Measurements from ENCODE around the gene CDIP1. TPM values are rescaled to one million over a fixed set of nuclear protein-coding genes. Genes with fewer than 3 reads are reported as not detected.

CDIP1 gene
- total RNA-seq, 1 experiment from 2014 or later = 49.7 TPM

DNA sequence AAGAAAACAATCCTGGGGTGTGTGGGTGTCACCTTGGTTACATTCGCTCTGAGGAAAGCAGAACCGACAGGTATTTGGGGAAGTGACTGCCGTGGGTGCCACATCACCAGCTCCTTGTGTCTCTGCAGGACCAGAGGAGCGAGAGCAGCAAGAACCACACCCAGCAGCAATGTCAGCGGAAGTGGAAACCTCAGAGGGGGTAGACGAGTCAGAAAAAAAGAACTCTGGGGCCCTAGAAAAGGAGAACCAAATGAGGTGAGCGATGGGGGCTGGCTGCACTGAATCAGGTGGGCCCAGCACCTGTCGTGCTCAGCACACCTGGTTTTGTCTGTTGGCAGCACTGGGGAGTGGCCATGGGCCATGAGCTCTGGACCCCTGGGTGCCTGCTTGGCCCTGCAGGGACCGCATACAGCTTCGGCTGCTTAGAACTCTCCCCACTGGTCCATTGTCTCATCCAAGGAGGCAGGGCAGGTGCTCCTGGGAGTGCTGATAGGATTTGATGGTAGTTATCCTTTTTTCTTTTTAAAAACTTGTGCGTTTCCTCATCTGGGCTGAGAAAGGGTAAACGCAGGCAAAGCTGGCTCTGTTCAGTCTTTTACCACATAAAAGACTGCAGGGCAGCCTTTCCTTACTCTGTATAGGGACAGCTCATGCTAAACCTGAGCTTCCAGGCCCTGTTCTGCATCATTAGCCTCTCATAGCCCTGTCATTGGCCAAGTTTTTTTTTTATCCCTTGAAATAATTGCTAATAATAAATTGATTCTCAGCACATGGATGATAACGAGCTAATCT, 33.0 kb downstream of the CDIP1 start:
- H3K23ac ChIP-seq (ENCODE audit: insufficient read length, low read depth, low read length) = no peak overlapping the region
- H3K14ac ChIP-seq (ENCODE audit: insufficient read depth, low read length) = no peak overlapping the region
- H3K27me3 ChIP-seq (ENCODE audit: insufficient read depth, low read length) = no peaks in the 10 kb centered on the region
- peak overlapping the region; percentile 10 for H4K5ac ChIP-seq (ENCODE audit: insufficient read length, low read depth, low read length)
- H2BK15ac ChIP-seq (ENCODE audit: low read depth, low read length) = no peak overlapping the region
- no peak overlapping the region for H3K4ac ChIP-seq (ENCODE audit: low read depth, low read length)
- no peaks in the 10 kb centered on the region for H3K79me2 ChIP-seq (ENCODE audit: insufficient read depth, low read length)
- H3K4me2 ChIP-seq (ENCODE audit: insufficient read depth, insufficient read length, low read length) = no peak overlapping the region
- H2BK120ac ChIP-seq (ENCODE audit: low read depth, low read length, poor library complexity, severe bottlenecking) = no peak overlapping the region
- no peak overlapping the region for H4K8ac ChIP-seq (replicated peaks; ENCODE audit: insufficient read length, low read depth, low read length)
- no peak overlapping the region for H2BK12ac ChIP-seq (ENCODE audit: insufficient read length, low read depth, low read length)
- H3K9ac ChIP-seq (ENCODE audit: extremely low read depth, insufficient read length, low read length) = no peak overlapping the region
- TF ChIP-seq, protein P1, sequence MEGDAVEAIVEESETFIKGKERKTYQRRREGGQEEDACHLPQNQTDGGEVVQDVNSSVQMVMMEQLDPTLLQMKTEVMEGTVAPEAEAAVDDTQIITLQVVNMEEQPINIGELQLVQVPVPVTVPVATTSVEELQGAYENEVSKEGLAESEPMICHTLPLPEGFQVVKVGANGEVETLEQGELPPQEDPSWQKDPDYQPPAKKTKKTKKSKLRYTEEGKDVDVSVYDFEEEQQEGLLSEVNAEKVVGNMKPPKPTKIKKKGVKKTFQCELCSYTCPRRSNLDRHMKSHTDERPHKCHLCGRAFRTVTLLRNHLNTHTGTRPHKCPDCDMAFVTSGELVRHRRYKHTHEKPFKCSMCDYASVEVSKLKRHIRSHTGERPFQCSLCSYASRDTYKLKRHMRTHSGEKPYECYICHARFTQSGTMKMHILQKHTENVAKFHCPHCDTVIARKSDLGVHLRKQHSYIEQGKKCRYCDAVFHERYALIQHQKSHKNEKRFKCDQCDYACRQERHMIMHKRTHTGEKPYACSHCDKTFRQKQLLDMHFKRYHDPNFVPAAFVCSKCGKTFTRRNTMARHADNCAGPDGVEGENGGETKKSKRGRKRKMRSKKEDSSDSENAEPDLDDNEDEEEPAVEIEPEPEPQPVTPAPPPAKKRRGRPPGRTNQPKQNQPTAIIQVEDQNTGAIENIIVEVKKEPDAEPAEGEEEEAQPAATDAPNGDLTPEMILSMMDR (conservative IDR thresholded peaks at IDR 0.05) = no peak
- no peak overlapping the region for H2AFZ ChIP-seq (ENCODE audit: low read length)
- peak overlapping the region; percentile 34 to 76 (median 56); a peak in 3 of 7 replicates for H3K27ac Mint-ChIP-seq
- H3K9me3 Mint-ChIP-seq = no peaks in the 10 kb centered on the region
- no peak overlapping the region for H3T11ph ChIP-seq (ENCODE audit: low read length)
- H2BK5ac ChIP-seq (ENCODE audit: insufficient read length, low read length) = no peak overlapping the region
- no peak overlapping the region for H3K18ac ChIP-seq (ENCODE audit: insufficient read length, low read depth, low read length)
- H3K27me3 Mint-ChIP-seq (ENCODE audit: low read depth) = no peaks in the 10 kb centered on the region
- no peak overlapping the region for H3K27ac ChIP-seq (ENCODE audit: insufficient read length, low read depth, low read length)
- no peak overlapping the region for H4K91ac ChIP-seq (ENCODE audit: insufficient read length, low read depth, low read length)
- no peaks in the 10 kb centered on the region for H3K23me2 ChIP-seq (ENCODE audit: insufficient read length, low read depth, low read length, poor library complexity, severe bottlenecking)
- no peak for DNase-seq
- peaks cover 18 to 22% of the 10 kb centered on the region in 2 experiments for H3K4me1 Mint-ChIP-seq
- no peak overlapping the region for H2BK20ac ChIP-seq (ENCODE audit: low read depth, low read length, poor library complexity, severe bottlenecking)
- no peak overlapping the region for H2AK5ac ChIP-seq (ENCODE audit: insufficient read length, low read length)
- H3K36me3 Mint-ChIP-seq (ENCODE audit: insufficient read depth in 1 of 3, low read depth in 3 of 3) = peaks cover 3 to 31% (median 21%) of the 10 kb centered on the region in 3 experiments; a peak in 6 of 7 replicates
- no peak overlapping the region for H3K56ac ChIP-seq (ENCODE audit: insufficient read length, low read depth, low read length)
- H3K4me3 Mint-ChIP-seq = no peak overlapping the region
- H3K79me1 ChIP-seq (ENCODE audit: insufficient read depth, low read depth, low read length, poor library complexity, severe bottlenecking) = no peaks in the 10 kb centered on the region
- no CpG with 5 or more reads among the region's 13 CpGs for WGBS (ENCODE audit: extremely low coverage, insufficient read length, low lambda C conversion rate)
- H3K9me3 ChIP-seq (ENCODE audit: control insufficient read depth, low read depth, low read length) = no peaks in the 10 kb centered on the region
- H4K20me1 ChIP-seq (ENCODE audit: control insufficient read depth, insufficient read depth, insufficient read length) = no peaks in the 10 kb centered on the region
- no peaks in the 10 kb centered on the region for H3K4me1 ChIP-seq (ENCODE audit: insufficient read depth, low read length)
